K562 (cell line): ENCODE measurements around the gene SDC3.

Source experiments
- ATF1 ChIP-seq, 2 experiments: fragments of 450-650 bp in 1 of 2; IDR thresholded peaks; 2 replicates each; pipeline ENCODE4 v1.6.1; 2016; ENCODE audit warnings: missing compliant biosample characterization in 1 of 2, missing genetic modification characterization in 1 of 2
- CC2D1A ChIP-seq: fragments of 450-650 bp; IDR thresholded peaks from 2 replicates; pipeline ENCODE4 v1.6.1; 2017; ENCODE audit warnings: mild to moderate bottlenecking
- FIP1L1 ChIP-seq: fragments of 200-400 bp; formaldehyde crosslinking; IDR thresholded peaks from 2 replicates; pipeline ENCODE4 v1.6.1; 2018; ENCODE audit warnings: mild to moderate bottlenecking, low read depth, low read length; ENCODE audit not compliant: poor library complexity, severe bottlenecking
- HDAC2 ChIP-seq: fragments of 450-650 bp; IDR thresholded peaks from 2 replicates; pipeline ENCODE4 v1.6.1; 2016; ENCODE audit warnings: mild to moderate bottlenecking
- JUNB ChIP-seq: fragments of 450-650 bp; formaldehyde crosslinking; conservative IDR thresholded peaks from 2 replicates; pipeline ENCODE4 v1.4.0; 2020; ENCODE audit warnings: mild to moderate bottlenecking
- NFE2L1 ChIP-seq: fragments of 450-650 bp; IDR thresholded peaks from 2 replicates; pipeline ENCODE4 v1.6.1; 2016; ENCODE audit warnings: missing genetic modification characterization, low read depth, mild to moderate bottlenecking, missing compliant biosample characterization, moderate library complexity, borderline replicate concordance
- NFIC ChIP-seq: fragments of 450-650 bp; IDR thresholded peaks from 2 replicates; pipeline ENCODE4 v1.6.1; 2017; ENCODE audit warnings: mild to moderate bottlenecking, inconsistent platforms
- POLR3G ChIP-seq: IDR thresholded peaks from 2 replicates; pipeline ENCODE4 v1.6.1; 2011; ENCODE audit not compliant: insufficient read length, insufficient replicate concordance; ENCODE audit errors: extremely low read depth
- STAT5A ChIP-seq: IDR thresholded peaks from 2 replicates; pipeline ENCODE4 v1.6.1; 2012; ENCODE audit warnings: low read length, inconsistent platforms, borderline replicate concordance
- ZNF253 ChIP-seq: fragments of 250-450 bp; sonication (Bioruptor Pico); conservative IDR thresholded peaks from 2 replicates; pipeline ENCODE4 v1.6.1; 2021; ENCODE audit warnings: mild to moderate bottlenecking
- TF ChIP-seq, protein P1 (sequence below), 3 experiments: IDR thresholded peaks in 2 of 3; conservative IDR thresholded peaks in 1 of 3; 2 replicates each; pipeline ENCODE4 v1.5.1; 2011 to 2012; ENCODE audit warnings: low read length in 3 of 3, mild to moderate bottlenecking in 3 of 3, control low read depth in 2 of 3, improper control_type of control experiment in 1 of 3, inconsistent platforms in 1 of 3, low read depth in 1 of 3, mixed read lengths in 1 of 3, moderate library complexity in 1 of 3; ENCODE audit not compliant: insufficient read depth in 2 of 3
- TF ChIP-seq, protein P2 (sequence below), 2 experiments: fragments of 450-650 bp; IDR thresholded peaks; 2 replicates each; pipeline ENCODE4 v1.6.1; 2016

- TF ChIP-seq, protein P1, sequence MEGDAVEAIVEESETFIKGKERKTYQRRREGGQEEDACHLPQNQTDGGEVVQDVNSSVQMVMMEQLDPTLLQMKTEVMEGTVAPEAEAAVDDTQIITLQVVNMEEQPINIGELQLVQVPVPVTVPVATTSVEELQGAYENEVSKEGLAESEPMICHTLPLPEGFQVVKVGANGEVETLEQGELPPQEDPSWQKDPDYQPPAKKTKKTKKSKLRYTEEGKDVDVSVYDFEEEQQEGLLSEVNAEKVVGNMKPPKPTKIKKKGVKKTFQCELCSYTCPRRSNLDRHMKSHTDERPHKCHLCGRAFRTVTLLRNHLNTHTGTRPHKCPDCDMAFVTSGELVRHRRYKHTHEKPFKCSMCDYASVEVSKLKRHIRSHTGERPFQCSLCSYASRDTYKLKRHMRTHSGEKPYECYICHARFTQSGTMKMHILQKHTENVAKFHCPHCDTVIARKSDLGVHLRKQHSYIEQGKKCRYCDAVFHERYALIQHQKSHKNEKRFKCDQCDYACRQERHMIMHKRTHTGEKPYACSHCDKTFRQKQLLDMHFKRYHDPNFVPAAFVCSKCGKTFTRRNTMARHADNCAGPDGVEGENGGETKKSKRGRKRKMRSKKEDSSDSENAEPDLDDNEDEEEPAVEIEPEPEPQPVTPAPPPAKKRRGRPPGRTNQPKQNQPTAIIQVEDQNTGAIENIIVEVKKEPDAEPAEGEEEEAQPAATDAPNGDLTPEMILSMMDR (IDR thresholded peaks at IDR 0.05 in 2 of 3, conservative IDR thresholded peaks at IDR 0.05 in 1 of 3; ENCODE audit: insufficient read depth in 2 of 3, low read depth in 1 of 3, low read length in 3 of 3) = no peak
- no peak for TF ChIP-seq JUNB (CRISPR knock-in tag)
- TF ChIP-seq HDAC2 = no peak
- TF ChIP-seq FIP1L1 = no peak
- no peak for TF ChIP-seq POLR3G
- TF ChIP-seq ZNF253 (CRISPR knock-in tag) = no peak
- no peak for TF ChIP-seq CC2D1A
- no peak for TF ChIP-seq NFIC
- TF ChIP-seq STAT5A = no peak
- TF ChIP-seq ATF1 (CRISPR knock-in tag; IDR thresholded peaks at IDR 0.05) = no peak
- no peak for TF ChIP-seq ATF1 (tag; IDR thresholded peaks at IDR 0.05)
- TF ChIP-seq, protein P2, sequence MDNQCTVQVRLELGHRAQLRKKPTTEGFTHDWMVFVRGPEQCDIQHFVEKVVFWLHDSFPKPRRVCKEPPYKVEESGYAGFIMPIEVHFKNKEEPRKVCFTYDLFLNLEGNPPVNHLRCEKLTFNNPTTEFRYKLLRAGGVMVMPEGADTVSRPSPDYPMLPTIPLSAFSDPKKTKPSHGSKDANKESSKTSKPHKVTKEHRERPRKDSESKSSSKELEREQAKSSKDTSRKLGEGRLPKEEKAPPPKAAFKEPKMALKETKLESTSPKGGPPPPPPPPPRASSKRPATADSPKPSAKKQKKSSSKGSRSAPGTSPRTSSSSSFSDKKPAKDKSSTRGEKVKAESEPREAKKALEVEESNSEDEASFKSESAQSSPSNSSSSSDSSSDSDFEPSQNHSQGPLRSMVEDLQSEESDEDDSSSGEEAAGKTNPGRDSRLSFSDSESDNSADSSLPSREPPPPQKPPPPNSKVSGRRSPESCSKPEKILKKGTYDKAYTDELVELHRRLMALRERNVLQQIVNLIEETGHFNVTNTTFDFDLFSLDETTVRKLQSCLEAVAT (IDR thresholded peaks at IDR 0.05) = no peak
- no peak for TF ChIP-seq NFE2L1 (tag)
Observed at GRCh38 chr1:30875916-30876315, 32.6 kb downstream of the SDC3 start.
